Activated CD8-positive, alpha-beta memory T cell treated with anti-CD3 and anti-CD28 coated beads for 1 hour (primary cell): ENCODE measurements around the gene HSD17B13.
"Not testable (repeated sequence)": the region's sequence is repeated elsewhere in the genome, so short reads cannot be mapped to it uniquely, and the experiment has no call there.

ENCODE experiments used
- DNase-seq, 2 donors: peaks; one replicate each; pipeline ENCODE4 v3.0.0-alpha.2; 2020; ENCODE audit warnings: low read depth in 1 of 2; ENCODE audit errors: extremely low read depth in 1 of 2

The HSD17B13 gene

DNA sequence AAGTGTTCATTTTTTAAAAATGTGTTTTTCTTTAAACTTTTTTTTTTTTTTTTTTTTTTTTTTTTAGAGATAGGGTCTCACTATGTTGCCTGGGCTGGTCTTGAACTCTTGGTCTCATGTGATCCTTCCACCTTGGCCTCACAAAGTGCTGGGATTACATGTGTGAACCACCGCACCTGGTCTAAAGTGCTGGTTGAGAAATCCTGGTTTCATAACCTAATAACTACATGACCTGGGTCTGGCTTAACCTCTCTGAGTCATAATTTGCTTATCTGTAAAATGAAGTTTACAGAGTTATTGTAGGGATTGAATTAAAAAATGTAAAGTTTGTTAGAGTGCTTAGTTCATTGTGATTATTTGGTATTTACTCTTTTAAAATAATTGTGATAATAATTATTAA lies 5.2 kb downstream of the HSD17B13 start:
- no peak for DNase-seq

DNA sequence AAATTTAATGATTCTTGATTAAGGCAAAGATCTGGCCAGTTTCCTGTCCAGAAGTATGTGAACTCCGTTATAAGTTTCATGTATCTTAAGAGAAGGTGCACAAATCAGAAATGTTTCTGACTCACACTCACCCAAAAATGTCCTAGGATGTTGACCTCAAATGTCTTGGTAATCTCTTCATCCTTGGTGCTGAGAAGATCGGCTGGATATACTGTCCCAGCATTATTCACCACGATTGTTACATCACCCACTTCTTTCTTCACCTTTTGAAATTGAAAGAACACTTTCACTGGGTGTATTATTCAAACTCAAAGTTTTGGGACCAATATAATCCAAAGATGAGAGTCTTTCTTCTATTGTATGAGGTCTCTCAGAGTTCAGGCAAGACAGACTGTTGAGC lies 5.7 kb downstream of the HSD17B13 start:
- no peak for DNase-seq

DNA sequence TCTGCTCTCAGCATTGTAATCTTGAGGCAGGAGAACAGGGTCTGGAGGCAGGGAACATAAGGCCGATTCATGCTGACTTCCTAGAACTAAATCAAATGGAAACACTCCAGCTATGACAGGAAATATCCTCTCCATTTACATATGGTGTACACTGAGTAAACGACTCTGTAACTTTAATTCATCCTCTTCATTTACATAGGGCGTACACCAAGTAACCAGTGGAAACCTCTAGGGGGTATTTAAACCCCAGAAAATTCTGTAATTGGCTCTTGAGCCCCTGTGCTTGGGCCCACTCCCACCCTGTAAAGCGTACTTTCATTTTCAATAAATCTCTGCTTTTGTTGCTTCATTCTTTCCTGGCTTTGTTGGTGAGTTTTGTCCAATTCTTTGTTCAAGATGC lies 7.7 kb downstream of the HSD17B13 start:
- DNase-seq: not testable (repeated sequence)

DNA sequence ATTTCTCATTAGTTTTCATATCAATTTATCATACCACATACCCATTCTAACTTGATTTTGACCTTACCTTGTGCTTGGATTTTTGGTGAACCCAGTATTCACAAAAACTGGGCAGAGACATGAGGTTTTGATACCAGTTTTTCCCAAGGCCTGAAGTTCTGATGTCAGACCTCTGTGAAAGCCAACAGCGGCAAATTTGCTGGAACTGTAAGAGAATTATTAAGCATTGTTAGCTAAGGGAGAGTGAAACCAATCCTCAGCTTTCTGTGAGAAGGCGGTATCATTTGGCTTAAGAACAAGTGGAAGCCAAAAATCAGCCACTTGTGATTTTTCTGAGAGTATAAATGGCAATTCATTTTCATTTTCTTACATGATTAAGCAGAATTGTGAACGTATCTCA lies 8.9 kb downstream of the HSD17B13 start:
- DNase-seq: no peak

DNA sequence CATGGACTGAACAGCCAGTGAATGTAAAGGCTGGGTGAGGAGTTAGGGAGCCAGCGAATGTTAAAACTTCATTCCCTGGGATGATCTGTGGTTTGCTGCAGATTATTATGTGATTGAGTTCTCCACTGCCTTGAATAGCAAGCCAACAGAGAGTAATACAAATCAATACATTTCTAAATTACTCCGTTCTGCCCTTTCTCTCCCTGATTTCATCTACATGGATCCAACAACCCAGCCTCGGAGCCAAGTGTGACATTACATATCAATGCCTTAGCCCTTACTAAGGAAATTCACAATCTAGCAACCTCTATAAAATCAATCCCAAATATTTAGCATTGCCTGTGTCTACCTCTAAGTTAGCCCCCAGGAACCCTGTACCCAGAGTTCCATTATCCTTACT lies 11.0 kb downstream of the HSD17B13 start:
- no peak for DNase-seq

- DNase-seq: no peak
Measured at GRCh38 chr4:87310691-87311335, 11.9 kb downstream of the HSD17B13 start.

GRCh38 chr4:87309625-87310024 lies 13.1 kb downstream of the HSD17B13 start:
- DNase-seq: no peak

GRCh38 chr4:87306056-87306455 lies 16.6 kb downstream of the HSD17B13 start:
- DNase-seq: no peak

GRCh38 chr4:87305562-87305961 lies 17.1 kb downstream of the HSD17B13 start:
- DNase-seq: no peak

GRCh38 chr4:87304745-87305432 lies 17.8 kb downstream of the HSD17B13 start:
- DNase-seq: no peak

DNA sequence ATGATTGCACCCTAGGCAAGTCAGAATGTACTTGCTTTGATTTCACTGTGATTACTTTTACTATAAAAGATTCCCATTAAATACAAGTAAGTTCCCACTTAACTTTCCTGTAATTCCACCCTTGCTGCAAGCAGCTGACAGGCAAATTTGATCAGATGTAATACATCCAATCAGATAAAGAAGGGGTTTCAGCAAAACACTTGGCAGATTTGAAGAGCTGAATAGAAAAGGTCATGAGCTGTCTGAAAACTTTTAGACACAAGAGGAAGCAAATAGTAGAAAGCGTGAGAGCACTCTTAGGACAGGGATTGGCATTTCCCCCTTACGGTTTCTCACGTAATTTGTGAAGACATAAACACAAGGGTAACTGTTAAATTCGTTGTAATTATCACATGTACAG lies 22.8 kb downstream of the HSD17B13 start:
- DNase-seq: no peak

DNA sequence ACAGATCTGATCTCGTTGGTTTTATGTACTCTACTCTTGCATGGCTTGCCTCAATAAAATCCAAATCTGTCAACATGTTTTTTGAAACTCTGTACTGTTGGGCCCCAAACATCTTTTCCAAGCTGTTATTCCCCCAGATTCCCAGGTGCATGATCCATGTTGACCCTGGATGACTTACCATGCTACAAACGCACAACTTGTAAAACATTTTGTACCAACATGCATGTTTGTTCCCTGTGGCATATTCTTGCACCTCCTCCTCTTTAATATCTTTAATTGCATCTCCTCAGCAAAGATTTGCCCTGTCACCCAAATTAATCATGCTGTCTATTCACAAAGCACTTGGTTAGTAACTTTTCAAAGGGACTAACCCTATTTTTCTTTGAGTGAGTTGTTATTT lies 24.3 kb downstream of the HSD17B13 start:
- no peak for DNase-seq

DNA sequence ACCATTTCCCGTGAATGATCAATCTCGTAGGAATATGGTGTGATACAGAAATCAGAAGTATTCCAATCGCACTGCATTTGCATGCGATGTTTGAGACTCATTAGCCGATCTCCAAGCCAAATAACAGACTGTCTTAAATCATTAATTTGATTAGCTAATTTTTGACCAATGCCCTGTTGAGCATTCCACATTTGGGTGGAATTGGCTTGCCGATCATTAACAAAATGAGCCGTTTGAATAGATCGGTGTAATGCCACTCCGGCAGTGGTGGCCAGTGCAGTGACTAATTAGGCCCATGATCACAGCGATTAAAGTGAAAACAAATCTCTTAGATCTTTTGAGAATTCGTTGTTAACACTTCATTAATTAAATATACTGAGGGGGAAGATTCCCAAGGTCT lies 27.8 kb downstream of the HSD17B13 start:
- DNase-seq: not testable (repeated sequence)

DNA sequence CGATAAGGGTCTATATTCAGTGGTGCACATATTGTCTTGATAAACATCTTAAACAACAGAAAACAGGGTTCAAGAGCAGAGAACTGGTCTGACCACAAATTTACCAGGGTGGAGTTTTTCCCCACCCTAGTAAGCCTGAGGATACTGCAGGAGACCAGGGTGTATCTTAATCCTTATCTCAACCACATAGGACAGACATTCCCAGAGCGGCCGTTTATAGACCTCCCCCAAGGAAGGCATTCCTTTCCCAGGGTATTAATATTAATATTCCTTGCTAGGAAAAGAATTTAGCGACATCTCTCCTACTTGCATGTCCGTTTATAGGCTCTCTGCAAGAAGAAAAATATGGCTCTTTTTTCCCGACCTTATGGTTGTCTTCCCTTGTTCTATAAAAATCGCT lies 28.8 kb downstream of the HSD17B13 start:
- DNase-seq: not testable (repeated sequence)

DNA sequence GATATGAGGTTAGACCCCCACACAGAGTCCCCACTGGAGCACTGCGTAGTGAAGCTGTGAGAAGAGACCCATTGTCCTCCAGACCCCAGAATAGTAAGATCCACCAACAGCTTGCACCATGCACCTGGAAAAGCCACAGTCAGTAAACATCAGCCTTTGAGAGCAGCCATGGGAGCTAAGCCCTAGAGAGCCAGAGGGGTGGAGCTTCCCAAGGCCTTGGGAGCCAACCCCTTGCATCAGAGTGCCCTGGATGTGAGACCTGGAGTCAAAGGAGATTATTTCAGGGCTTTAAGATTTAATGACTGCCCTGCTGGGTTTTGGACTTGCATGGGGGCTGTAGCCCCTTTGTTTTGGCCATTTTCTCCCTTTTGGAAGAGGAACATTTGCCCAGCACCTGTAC lies 35.7 kb downstream of the HSD17B13 start:
- no peak for DNase-seq

DNA sequence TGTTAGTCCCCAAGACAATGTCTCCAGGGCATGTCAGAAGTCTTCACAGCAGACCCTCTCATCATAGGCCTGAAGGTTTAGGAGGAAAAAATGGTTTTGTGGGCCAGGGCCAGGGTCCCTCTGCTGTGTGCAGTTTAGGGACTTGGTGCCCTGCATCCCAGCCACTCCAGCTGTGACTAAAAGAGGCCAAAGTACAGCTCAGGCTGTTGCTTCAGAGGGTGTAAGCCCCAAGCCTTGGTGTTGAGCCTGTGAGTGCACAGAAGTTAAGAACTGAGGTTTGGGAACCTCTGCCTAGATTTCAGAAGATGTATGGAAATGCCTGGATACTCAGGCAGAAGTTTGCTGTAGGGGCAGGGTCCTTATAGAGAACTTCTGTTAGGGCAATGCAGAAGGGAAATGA lies 38.4 kb downstream of the HSD17B13 start:
- not testable (repeated sequence) for DNase-seq

DNA sequence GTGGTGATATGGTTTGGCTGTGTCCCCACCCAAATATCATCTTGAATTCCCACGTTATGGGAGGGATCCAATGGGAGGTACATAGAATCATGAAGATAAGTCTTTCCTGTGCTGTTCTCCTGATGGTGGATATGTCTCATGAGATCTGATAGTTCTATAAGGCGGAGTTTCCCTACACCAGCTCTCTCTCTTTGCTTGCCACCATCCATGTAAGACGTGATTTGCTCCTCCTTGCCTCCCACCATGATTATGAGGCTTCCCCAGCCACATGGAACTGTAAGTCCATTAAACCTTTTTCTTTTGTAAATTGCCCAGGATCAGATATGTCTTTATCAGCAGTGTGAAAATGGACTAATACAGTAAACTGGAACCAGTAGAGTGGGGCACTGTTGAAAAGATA lies 39.5 kb downstream of the HSD17B13 start:
- no peak for DNase-seq

GRCh38 chr4:87281603-87282002 lies 41.1 kb downstream of the HSD17B13 start:
- DNase-seq: no peak

DNA sequence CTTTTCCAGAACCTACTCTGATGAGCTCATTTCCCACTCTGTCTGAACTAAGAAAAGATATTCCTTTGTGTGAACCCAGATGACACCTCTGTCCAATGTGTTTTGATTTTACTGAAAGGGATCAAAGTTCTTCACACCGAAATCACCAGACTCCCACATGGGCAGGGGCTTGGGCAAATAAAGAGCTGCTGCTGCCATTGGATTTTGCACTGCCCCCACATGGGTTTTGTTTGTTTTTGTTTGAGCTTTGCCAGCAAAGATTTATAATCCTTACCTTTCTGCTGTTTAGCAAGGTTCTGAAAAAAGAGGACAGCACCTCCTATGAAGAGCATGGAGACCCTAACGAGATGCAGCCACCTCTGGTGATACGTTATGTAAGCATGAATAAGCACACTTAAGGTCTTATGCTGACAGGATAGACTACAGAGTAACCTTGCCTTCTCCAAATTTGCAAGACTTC lies 44.3 kb downstream of the HSD17B13 start:
- DNase-seq: no peak

- DNase-seq: no peak
Measured at GRCh38 chr4:87275311-87275710, 47.4 kb downstream of the HSD17B13 start.

- no peak for DNase-seq
Measured at GRCh38 chr4:87274803-87275202, 47.9 kb downstream of the HSD17B13 start.

DNA sequence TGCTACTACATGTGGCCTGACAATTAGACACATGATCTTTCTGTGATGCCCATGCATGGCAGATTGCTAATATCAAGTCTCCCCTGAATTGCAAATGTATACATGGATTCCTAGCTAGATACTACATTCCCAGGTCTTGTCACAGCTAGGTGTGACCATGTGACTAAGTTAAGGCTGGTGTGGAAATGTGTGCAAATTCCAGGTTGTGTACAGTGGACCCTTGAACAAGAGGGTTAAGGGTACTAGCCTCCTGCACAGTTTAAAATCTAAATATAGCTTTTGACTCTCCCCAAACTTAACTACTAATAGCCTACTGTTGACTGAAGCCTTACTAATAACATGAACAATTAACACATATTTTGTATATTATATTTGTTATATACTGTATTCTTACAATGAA lies 48.4 kb downstream of the HSD17B13 start:
- DNase-seq: no peak

DNA sequence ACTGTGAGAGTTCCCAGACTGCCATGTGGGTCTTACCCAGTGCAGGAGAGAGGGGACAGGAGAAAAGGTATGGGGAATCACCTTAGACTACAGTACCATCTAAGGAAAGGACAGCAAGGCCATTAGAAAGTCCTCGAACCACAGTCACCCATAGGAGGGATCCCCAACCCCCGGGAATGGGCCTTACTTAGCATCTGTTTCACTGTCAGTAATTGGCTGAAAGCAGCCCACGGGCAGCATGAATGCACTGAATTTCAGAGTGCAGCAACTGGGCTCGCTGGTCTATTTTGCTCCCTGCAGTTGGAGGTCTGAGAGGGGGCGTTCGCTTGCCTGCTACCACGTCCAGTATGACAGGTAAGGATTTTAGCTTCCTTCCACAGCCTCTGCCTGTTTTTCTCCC lies 51.9 kb downstream of the HSD17B13 start:
- DNase-seq: no peak
